ENCODE measurements around the gene IL17RB. TPM values are rescaled to one million over a fixed set of nuclear protein-coding genes. Genes with fewer than 3 reads are reported as not detected.

Gene IL17RB
- total and polyA plus RNA-seq, 2 donors (not counting 1 experiment from before 2014, with no cell fraction given), result 0.07 to 0.32 TPM

DNA sequence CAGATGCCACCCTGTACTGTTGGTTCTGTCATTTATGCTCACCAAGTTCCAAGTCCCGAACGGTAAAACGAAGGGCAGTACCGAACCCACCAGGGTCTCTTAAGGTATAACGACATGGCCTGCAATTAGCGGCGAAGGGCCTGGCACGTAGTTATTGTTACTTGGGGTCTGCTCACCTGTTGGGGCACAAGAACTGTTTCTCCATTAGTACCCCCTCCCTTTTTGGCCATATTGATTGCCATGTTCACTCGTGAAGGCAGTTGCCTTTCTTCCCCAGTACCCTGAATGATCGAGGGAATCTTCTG, 435 bp downstream of the IL17RB start:
- Histone ChIP-seq H3K4me1 (ENCODE audit: control insufficient read depth in 2 of 2, insufficient read depth in 2 of 2, low read length in 2 of 2) (peaks cover 14 to 21% of the 10 kb centered on the region in 2 donors), H3K4me2 (replicated peaks; ENCODE audit: low read depth, low read length, poor library complexity, severe bottlenecking) (peak overlapping the region; percentile 87), H3K9ac (ENCODE audit: low read length) (no peak overlapping the region), H3K79me2 (ENCODE audit: control insufficient read depth, insufficient read depth, low read length) (no peaks in the 10 kb centered on the region), H3K27me3 (replicated peaks in 1 of 4; ENCODE audit: control extremely low read depth in 1 of 4, control insufficient read depth in 3 of 4, insufficient read depth in 4 of 4, low read length in 3 of 4) (peaks cover 0 to 52% (median 15%) of the 10 kb centered on the region in 4 experiments), H4K20me1 (ENCODE audit: control insufficient read depth, insufficient read depth, low read length, poor library complexity, severe bottlenecking) (no peaks in the 10 kb centered on the region), H3K27ac (ENCODE audit: low read length in 2 of 2) (no peak overlapping the region), H3K4me3 (ENCODE audit: control extremely low read depth in 1 of 5, extremely low read depth in 1 of 5, insufficient read depth in 1 of 5, low read depth in 2 of 5, low read length in 4 of 5) (no peak overlapping the region), H3K36me3 (replicated peaks in 1 of 2; ENCODE audit: control extremely low read depth in 1 of 2, control insufficient read depth in 1 of 2, extremely low read depth in 1 of 2, insufficient read depth in 2 of 2, low read length in 1 of 2) (no peaks in the 10 kb centered on the region), H2AFZ (ENCODE audit: insufficient read depth, low read depth, low read length, poor library complexity, severe bottlenecking) (peak overlapping the region; percentile 62), H3K9me3 (ENCODE audit: control extremely low read depth in 1 of 3, control insufficient read depth in 2 of 3, insufficient read depth in 1 of 3, low read length in 2 of 3) (peaks cover 0 to 8% (median 0%) of the 10 kb centered on the region in 3 donors)
- Mint-ChIP-seq H3K9me3 (ENCODE audit: insufficient read depth) (no peaks in the 10 kb centered on the region), H3K27me3 (peaks cover 36% of the 10 kb centered on the region), H3K4me1 (peaks cover 27% of the 10 kb centered on the region), H3K4me3 (peak overlapping the region; percentile 78), H3K27ac (no peak overlapping the region)
- ChIA-PET CTCF (no interaction called here), POLR2A (interaction anchor here (0.8 kb wide), 1 partner anchor 882 kb away, joined by 3 read pairs; no protein-coding TSS in a partner anchor)
- WGBS (ENCODE audit: insufficient coverage), result 60% methylated on average over 10 of the region's 10 CpGs
- DNase-seq (no peak), ATAC-seq (ENCODE audit: low read depth) (no peak)
- intact Hi-C loops (cut with micrococcal nuclease), result no loop called here
- TF ChIP-seq EZH2 (IDR thresholded peaks at IDR 0.05; ENCODE audit: borderline replicate concordance, insufficient read depth, low read depth, low read length, poor library complexity, severe bottlenecking), result no peak
- TF ChIP-seq, protein P1, sequence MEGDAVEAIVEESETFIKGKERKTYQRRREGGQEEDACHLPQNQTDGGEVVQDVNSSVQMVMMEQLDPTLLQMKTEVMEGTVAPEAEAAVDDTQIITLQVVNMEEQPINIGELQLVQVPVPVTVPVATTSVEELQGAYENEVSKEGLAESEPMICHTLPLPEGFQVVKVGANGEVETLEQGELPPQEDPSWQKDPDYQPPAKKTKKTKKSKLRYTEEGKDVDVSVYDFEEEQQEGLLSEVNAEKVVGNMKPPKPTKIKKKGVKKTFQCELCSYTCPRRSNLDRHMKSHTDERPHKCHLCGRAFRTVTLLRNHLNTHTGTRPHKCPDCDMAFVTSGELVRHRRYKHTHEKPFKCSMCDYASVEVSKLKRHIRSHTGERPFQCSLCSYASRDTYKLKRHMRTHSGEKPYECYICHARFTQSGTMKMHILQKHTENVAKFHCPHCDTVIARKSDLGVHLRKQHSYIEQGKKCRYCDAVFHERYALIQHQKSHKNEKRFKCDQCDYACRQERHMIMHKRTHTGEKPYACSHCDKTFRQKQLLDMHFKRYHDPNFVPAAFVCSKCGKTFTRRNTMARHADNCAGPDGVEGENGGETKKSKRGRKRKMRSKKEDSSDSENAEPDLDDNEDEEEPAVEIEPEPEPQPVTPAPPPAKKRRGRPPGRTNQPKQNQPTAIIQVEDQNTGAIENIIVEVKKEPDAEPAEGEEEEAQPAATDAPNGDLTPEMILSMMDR (IDR thresholded peaks at IDR 0.05), result no peak

DNA sequence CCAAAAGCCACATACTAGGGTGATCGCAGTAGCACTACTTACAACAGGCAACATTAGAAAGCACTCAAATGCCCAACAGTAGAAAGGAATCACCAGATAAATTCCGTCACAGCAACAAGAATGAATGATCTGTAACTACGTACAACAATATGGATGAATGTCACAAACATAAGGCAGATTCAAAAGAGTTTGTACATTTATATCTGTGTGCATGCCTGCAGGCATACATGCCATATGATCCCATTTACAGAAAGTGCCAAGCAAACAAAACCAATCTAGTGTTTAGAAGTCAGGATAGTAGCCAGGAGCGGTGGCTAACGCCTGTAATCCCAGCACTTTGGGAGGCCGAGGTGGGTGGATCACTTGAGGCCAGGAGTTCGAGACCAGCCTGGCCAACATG, 3.5 kb downstream of the IL17RB start:
- Histone ChIP-seq H3K27me3 (replicated peaks in 1 of 4; ENCODE audit: control extremely low read depth in 1 of 4, control insufficient read depth in 3 of 4, insufficient read depth in 4 of 4, low read length in 3 of 4) (peaks cover 0 to 32% (median 11%) of the 10 kb centered on the region in 4 experiments), H2AFZ (ENCODE audit: insufficient read depth, low read depth, low read length, poor library complexity, severe bottlenecking) (no peak overlapping the region), H3K4me1 (ENCODE audit: control insufficient read depth in 2 of 2, insufficient read depth in 2 of 2, low read length in 2 of 2) (peaks cover 11 to 14% of the 10 kb centered on the region in 2 donors), H3K36me3 (replicated peaks in 1 of 2; ENCODE audit: control extremely low read depth in 1 of 2, control insufficient read depth in 1 of 2, extremely low read depth in 1 of 2, insufficient read depth in 2 of 2, low read length in 1 of 2) (no peaks in the 10 kb centered on the region), H4K20me1 (ENCODE audit: control insufficient read depth, insufficient read depth, low read length, poor library complexity, severe bottlenecking) (no peaks in the 10 kb centered on the region), H3K9ac (ENCODE audit: low read length) (no peak overlapping the region), H3K79me2 (ENCODE audit: control insufficient read depth, insufficient read depth, low read length) (no peaks in the 10 kb centered on the region), H3K4me2 (replicated peaks; ENCODE audit: low read depth, low read length, poor library complexity, severe bottlenecking) (no peak overlapping the region), H3K4me3 (ENCODE audit: control extremely low read depth in 1 of 5, extremely low read depth in 1 of 5, insufficient read depth in 1 of 5, low read depth in 2 of 5, low read length in 4 of 5) (no peak overlapping the region), H3K9me3 (ENCODE audit: control extremely low read depth in 1 of 3, control insufficient read depth in 2 of 3, insufficient read depth in 1 of 3, low read length in 2 of 3) (peaks cover 0 to 7% (median 0%) of the 10 kb centered on the region in 3 donors), H3K27ac (ENCODE audit: low read length in 2 of 2) (no peak overlapping the region)
- no peaks in the 10 kb centered on the region for H3K9me3 Mint-ChIP-seq (ENCODE audit: insufficient read depth)
- peaks cover 9% of the 10 kb centered on the region for H3K4me1 Mint-ChIP-seq
- no peak for TF ChIP-seq EZH2 (IDR thresholded peaks at IDR 0.05; ENCODE audit: borderline replicate concordance, insufficient read depth, low read depth, low read length, poor library complexity, severe bottlenecking)
- TF ChIP-seq, protein P1 (IDR thresholded peaks at IDR 0.05), result no peak
- ChIA-PET POLR2A (no interaction called here), CTCF (no interaction called here)
- peaks cover 21% of the 10 kb centered on the region for H3K27me3 Mint-ChIP-seq
- WGBS (ENCODE audit: insufficient coverage), result 100% methylated on average over 3 of the region's 7 CpGs
- H3K4me3 Mint-ChIP-seq, result no peak overlapping the region
- no peak for ATAC-seq (ENCODE audit: low read depth)
- intact Hi-C loops (cut with micrococcal nuclease), result no loop called here
- no peak overlapping the region for H3K27ac Mint-ChIP-seq
- DNase-seq, result no peak

Data from B cell (primary cell).